Muscle of leg (tissue), 11 donors: ENCODE measurements around the gene PDHA1. TPM values are rescaled to one million over a fixed set of nuclear protein-coding genes. Genes with fewer than 3 reads are reported as not detected.

Experiments used
- DNase-seq: peaks from one replicate; pipeline ENCODE4 v3.0.0; 2013
- H3K27ac ChIP-seq: one replicate; pipeline ENCODE4 v1.5.1; 2013; ENCODE audit warnings: mild to moderate bottlenecking, low read length, control low read depth
- H3K27me3 ChIP-seq: one replicate; pipeline ENCODE4 v1.6.1; 2013; ENCODE audit warnings: low read length; ENCODE audit not compliant: control insufficient read depth, insufficient read depth
- H3K36me3 ChIP-seq: one replicate; pipeline ENCODE4 v1.6.1; 2013; ENCODE audit warnings: low read length; ENCODE audit not compliant: control insufficient read depth, insufficient read depth
- H3K4me1 ChIP-seq: one replicate; pipeline ENCODE4 v1.6.1; 2013; ENCODE audit warnings: low read length; ENCODE audit not compliant: control insufficient read depth, insufficient read depth
- H3K4me3 ChIP-seq: one replicate; pipeline ENCODE4 v1.5.1; 2013; ENCODE audit warnings: low read length, control low read depth
- H3K9me3 ChIP-seq: replicated peaks from 2 replicates; pipeline ENCODE4 v1.6.1; 2013; ENCODE audit warnings: low read depth, low read length; ENCODE audit not compliant: control insufficient read depth
- WGBS: methylation state at CpG from one replicate; pipeline ENCODE4 v1.1.5; 2013; ENCODE audit warnings: missing lambda C conversion rate; ENCODE audit not compliant: insufficient coverage; 5-methylcytosine and 5-hydroxymethylcytosine counted together
- polyA plus RNA-seq, 8 donors: library from polyadenylated mRNA; unstranded; fragments of 120-200 nt; gene quantifications; one replicate each; pipeline versions ENCODE4 v1.2.1 to v1.2.3, GENCODE V29; 2013; ENCODE audit warnings: inconsistent platforms in 1 of 8, low replicate concordance in 1 of 8; ENCODE audit not compliant: insufficient read length in 8 of 8, insufficient read depth in 1 of 8
- total RNA-seq: library from RNA; stranded (reverse); fragments of 120-200 nt; gene quantifications from one replicate; pipeline ENCODE4 v1.2.4, GENCODE V29; 2013

The PDHA1 gene
- total and polyA plus RNA-seq, 9 donors: 150 to 190 (median 165) TPM

DNA sequence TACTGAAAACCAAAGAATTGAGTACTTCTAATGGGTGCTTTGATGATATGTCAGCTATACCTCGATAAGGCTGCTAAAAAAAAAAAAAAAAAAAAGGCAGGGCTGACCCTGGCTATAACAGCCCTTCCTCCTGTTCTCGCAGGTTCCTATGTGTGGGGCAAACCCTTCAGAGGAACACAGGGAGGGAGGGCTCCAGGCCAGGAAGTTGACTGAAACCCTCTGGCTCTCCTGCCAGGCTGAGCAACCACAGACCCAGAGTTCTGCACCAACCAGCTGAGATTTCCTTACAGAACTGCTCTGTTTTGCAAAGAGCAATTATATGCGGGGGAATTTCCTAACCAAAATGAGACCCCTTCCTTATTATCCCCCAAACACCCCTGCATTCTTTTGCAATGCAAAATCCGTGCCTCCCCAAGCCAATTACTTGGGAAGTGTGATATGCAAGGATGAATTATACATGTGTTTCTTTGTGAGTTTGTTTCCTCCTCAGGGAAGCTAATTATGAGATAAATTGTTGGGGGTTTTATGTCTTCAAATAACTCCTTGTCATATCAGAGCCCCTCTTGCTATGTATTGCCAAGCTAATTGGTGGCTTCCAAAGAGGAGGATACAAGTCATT, 45.6 kb downstream of the PDHA1 start:
- H3K4me3 ChIP-seq: no peak overlapping the region
- WGBS: 40% methylated on average over 1 of the region's 4 CpGs

DNA sequence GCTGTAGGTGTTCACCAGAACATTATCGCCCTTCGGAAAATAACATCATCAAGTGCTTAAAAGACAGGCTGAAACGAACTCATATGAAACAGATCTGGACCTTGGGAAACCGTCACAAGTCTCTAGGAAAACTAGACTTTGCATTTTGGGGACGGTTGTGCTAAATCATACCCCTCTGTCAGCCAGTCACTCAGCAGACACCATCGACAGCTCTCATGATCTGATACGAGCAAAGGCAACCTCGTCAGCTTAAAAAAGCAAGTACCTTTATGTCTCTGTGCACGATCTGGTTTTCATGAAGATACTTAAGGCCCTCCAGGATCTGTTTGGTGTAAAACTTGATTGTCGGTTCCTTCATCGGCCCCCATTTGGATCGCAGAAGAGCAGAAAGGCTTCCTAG, 48.4 kb downstream of the PDHA1 start:
- Histone ChIP-seq H3K4me1 (no peaks in the 10 kb centered on the region), H3K4me3 (no peak overlapping the region), H3K27ac (no peak overlapping the region), H3K27me3 (peaks cover 13% of the 10 kb centered on the region), H3K9me3 (no peaks in the 10 kb centered on the region), H3K36me3 (no peaks in the 10 kb centered on the region)
- no peak for DNase-seq
- WGBS: 72% methylated on average over 9 of the region's 12 CpGs

More for the DNA sequence above, 45.6 kb downstream of the PDHA1 start:
- no peaks in the 10 kb centered on the region for H3K4me1 ChIP-seq
- no peak overlapping the region for H3K27ac ChIP-seq
- no peak for DNase-seq
- H3K27me3 ChIP-seq: peaks cover 13% of the 10 kb centered on the region
- no peaks in the 10 kb centered on the region for H3K9me3 ChIP-seq
- H3K36me3 ChIP-seq: no peaks in the 10 kb centered on the region

DNA sequence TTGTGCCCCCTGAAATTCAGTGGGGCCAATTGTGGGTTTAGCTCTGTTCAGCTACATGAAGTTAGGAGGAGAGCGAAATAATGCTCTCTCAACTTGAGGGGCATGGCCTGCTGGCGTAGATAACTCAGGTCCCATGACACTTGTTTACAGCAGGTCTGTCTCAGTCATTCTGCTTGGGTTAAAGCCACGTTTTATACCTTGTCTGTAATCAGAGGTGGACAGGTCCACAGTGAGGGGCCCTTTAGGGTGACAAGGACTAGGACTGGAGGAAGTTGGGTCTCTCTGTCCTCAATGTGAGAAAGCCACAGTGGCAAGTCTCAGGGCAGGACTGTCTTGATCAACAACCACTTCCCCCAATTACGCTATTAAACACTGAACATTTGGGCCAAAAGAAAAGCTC, 49.0 kb downstream of the PDHA1 start:
- Histone ChIP-seq H3K36me3 (no peaks in the 10 kb centered on the region), H3K4me1 (no peaks in the 10 kb centered on the region)
- WGBS: 64% methylated on average over 4 of the region's 4 CpGs

DNA sequence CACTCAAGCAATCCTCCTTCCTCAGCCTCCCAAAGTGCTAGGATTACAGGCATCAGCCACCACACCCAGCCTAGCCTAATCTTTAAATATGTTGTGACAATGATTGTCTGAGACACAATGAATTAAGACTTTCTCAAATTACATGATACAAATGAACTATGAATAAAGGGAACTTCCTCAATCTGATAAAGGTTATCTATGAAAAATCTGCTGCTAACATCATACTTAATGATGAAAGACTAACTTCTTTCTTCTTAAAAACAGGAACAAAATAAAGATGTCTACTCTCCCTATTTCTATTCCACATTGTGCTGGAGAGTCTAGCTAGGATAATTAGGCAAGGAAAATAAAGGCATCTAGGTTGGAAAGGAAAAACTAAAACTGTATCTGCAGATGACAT, 60.0 kb downstream of the PDHA1 start:
- Histone ChIP-seq H3K27ac (no peak overlapping the region), H3K9me3 (no peaks in the 10 kb centered on the region), H3K4me1 (no peaks in the 10 kb centered on the region), H3K27me3 (no peaks in the 10 kb centered on the region), H3K36me3 (no peaks in the 10 kb centered on the region), H3K4me3 (no peak overlapping the region)
- no peak for DNase-seq

More for the DNA sequence above, 49.0 kb downstream of the PDHA1 start:
- Histone ChIP-seq H3K27ac (no peak overlapping the region), H3K9me3 (no peaks in the 10 kb centered on the region), H3K4me3 (no peak overlapping the region), H3K27me3 (peaks cover 12% of the 10 kb centered on the region)
- DNase-seq: no peak

DNA sequence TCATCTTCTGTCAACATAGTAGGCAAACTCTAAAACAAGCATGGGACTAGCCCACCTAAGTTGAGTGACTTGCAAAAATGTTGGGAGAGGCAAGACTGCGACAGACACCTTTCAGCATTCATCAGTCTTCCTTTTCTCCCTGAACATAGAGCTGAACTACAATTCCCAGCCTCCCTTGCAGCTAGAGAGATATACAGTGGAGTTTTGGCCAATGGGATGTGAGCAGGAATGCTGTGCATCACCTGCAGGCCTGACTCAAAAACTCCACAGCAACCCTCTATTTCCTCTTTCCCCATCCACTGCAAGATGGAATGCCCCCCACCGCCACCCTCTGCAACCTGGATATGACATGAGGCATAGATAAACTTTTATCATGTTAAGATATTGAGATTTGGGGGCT, 66.5 kb downstream of the PDHA1 start:
- WGBS: no CpG with 5 or more reads among the region's 2 CpGs
- Histone ChIP-seq H3K36me3 (no peaks in the 10 kb centered on the region), H3K4me1 (no peaks in the 10 kb centered on the region), H3K9me3 (peaks cover 9% of the 10 kb centered on the region), H3K27me3 (no peaks in the 10 kb centered on the region), H3K27ac (no peak overlapping the region), H3K4me3 (no peak overlapping the region)
- DNase-seq: no peak

Other genes starting within 250 kb of the PDHA1 start
- 16.4 TPM for gene ADGRG2, start 221.5 kb upstream of the PDHA1 start, total RNA-seq
- 10 to 100 TPM in 3 of 8 donors, 1 to 10 TPM in 5; 2.5 to 31.8 (median 6.7) TPM for gene ADGRG2, start 221.5 kb upstream of the PDHA1 start, polyA plus RNA-seq
- 0.13 TPM for gene MAP3K15, start 171.6 kb downstream of the PDHA1 start, total RNA-seq
- gene MAP3K15, start 171.6 kb downstream of the PDHA1 start, polyA plus RNA-seq: under 1 TPM; 0.48 to 0.93 (median 0.74) TPM